ENCODE data around the gene CDK14. TPM values are rescaled to one million over a fixed set of nuclear protein-coding genes. Genes with fewer than 3 reads are reported as not detected.

Gene CDK14
- total RNA-seq, 1 donor from 2014 or later: 131 TPM

GRCh38 chr7:91098566-91098965 is 502.4 kb downstream of the CDK14 start:
- Mint-ChIP-seq H3K4me3 (ENCODE audit: unreplicated experiment) (no peak overlapping the region), H3K27ac (ENCODE audit: unreplicated experiment) (peak overlapping the region; percentile 21), H3K4me1 (ENCODE audit: unreplicated experiment) (peaks cover 16% of the 10 kb centered on the region), H3K27me3 (ENCODE audit: unreplicated experiment) (no peaks in the 10 kb centered on the region), H3K9me3 (ENCODE audit: unreplicated experiment) (peaks cover 4% of the 10 kb centered on the region), H3K36me3 (ENCODE audit: unreplicated experiment) (peaks cover 18% of the 10 kb centered on the region)
- DNase-seq (ENCODE audit: extremely low spot score, unreplicated experiment): no peak
- TF ChIP-seq, protein P1, sequence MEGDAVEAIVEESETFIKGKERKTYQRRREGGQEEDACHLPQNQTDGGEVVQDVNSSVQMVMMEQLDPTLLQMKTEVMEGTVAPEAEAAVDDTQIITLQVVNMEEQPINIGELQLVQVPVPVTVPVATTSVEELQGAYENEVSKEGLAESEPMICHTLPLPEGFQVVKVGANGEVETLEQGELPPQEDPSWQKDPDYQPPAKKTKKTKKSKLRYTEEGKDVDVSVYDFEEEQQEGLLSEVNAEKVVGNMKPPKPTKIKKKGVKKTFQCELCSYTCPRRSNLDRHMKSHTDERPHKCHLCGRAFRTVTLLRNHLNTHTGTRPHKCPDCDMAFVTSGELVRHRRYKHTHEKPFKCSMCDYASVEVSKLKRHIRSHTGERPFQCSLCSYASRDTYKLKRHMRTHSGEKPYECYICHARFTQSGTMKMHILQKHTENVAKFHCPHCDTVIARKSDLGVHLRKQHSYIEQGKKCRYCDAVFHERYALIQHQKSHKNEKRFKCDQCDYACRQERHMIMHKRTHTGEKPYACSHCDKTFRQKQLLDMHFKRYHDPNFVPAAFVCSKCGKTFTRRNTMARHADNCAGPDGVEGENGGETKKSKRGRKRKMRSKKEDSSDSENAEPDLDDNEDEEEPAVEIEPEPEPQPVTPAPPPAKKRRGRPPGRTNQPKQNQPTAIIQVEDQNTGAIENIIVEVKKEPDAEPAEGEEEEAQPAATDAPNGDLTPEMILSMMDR (IDR thresholded peaks at IDR 0.05): no peak

DNA sequence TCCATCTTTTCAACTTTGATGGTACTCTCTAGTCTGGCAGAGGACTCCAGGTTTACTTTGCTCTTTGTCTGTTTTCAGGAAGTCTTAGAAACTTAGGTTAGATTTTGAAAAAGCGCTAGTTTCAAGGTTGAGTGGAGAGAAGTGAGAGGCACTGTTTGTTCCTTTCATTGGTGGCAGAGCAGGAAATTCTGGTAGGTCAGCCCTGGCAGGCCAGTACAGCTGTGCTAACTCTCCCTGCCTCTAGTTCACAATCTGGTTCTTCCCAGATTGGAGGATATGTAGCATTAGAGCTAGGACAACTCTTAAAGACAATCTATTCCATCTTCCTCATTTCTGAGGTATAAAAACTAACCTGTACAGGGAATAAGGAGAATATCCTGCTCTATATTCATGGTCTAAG is 507.2 kb downstream of the CDK14 start:
- H3K27ac Mint-ChIP-seq (ENCODE audit: unreplicated experiment): no peak overlapping the region
- peaks cover 12% of the 10 kb centered on the region for H3K4me1 Mint-ChIP-seq (ENCODE audit: unreplicated experiment)
- DNase-seq (ENCODE audit: extremely low spot score, unreplicated experiment): no peak
- TF ChIP-seq, protein P1 (IDR thresholded peaks at IDR 0.05): no peak
- no peak overlapping the region for H3K4me3 Mint-ChIP-seq (ENCODE audit: unreplicated experiment)
- H3K9me3 Mint-ChIP-seq (ENCODE audit: unreplicated experiment): no peaks in the 10 kb centered on the region
- H3K27me3 Mint-ChIP-seq (ENCODE audit: unreplicated experiment): no peaks in the 10 kb centered on the region
- H3K36me3 Mint-ChIP-seq (ENCODE audit: unreplicated experiment): peaks cover 22% of the 10 kb centered on the region

DNA sequence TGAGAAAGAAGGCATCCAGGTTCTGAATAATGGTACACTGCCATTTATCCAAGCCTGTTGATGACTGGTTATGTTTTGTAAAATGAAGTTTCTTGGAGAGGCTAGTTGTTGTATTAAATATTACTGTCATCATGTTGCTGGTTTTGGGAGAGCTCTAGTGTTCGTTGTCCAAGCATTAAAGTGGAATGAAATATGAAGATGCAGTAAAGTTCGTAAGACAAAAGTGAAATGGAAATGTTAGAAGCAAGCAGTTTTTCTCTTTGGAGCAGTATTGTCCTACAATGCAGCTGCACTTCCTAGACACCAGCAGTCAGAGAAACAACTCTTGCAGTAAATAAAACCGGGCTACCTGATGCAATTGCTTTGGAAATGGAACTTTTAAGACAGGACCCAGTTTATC is 511.3 kb downstream of the CDK14 start:
- Mint-ChIP-seq H3K27ac (ENCODE audit: unreplicated experiment) (no peak overlapping the region), H3K9me3 (ENCODE audit: unreplicated experiment) (no peaks in the 10 kb centered on the region), H3K4me1 (ENCODE audit: unreplicated experiment) (peaks cover 18% of the 10 kb centered on the region), H3K36me3 (ENCODE audit: unreplicated experiment) (peaks cover 22% of the 10 kb centered on the region), H3K27me3 (ENCODE audit: unreplicated experiment) (no peaks in the 10 kb centered on the region), H3K4me3 (ENCODE audit: unreplicated experiment) (no peak overlapping the region)
- no peak for DNase-seq (ENCODE audit: extremely low spot score, unreplicated experiment)
- TF ChIP-seq, protein P1 (IDR thresholded peaks at IDR 0.05): no peak

GRCh38 chr7:91109200-91109599 is 513.1 kb downstream of the CDK14 start:
- Mint-ChIP-seq H3K36me3 (ENCODE audit: unreplicated experiment) (peaks cover 19% of the 10 kb centered on the region), H3K4me3 (ENCODE audit: unreplicated experiment) (no peak overlapping the region), H3K27me3 (ENCODE audit: unreplicated experiment) (no peaks in the 10 kb centered on the region), H3K4me1 (ENCODE audit: unreplicated experiment) (peaks cover 32% of the 10 kb centered on the region), H3K27ac (ENCODE audit: unreplicated experiment) (no peak overlapping the region), H3K9me3 (ENCODE audit: unreplicated experiment) (no peaks in the 10 kb centered on the region)
- TF ChIP-seq, protein P1 (IDR thresholded peaks at IDR 0.05): no peak
- no peak for DNase-seq (ENCODE audit: extremely low spot score, unreplicated experiment)

DNA sequence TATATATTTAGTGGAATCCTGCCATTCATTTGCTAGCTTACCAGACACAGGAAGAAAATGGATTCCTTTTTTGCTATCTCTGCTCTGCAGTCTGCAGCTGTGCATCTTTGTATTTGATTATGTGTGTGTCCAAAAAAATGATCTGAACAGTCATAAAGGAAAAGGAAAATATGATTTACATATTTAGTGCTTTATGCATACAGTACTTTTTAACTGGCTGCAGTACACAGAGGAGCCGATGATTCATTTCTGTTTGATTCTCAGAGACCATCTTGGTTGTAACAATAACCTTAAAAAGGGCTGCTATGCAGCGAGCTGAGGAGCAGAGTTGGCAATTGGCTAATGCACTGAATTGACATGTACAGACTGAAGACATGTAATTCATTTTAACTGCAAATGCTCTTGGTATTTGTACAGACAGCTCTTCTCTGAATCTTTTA is 516.8 kb downstream of the CDK14 start:
- H3K9me3 Mint-ChIP-seq (ENCODE audit: unreplicated experiment): no peaks in the 10 kb centered on the region
- H3K4me1 Mint-ChIP-seq (ENCODE audit: unreplicated experiment): peaks cover 57% of the 10 kb centered on the region
- no peaks in the 10 kb centered on the region for H3K27me3 Mint-ChIP-seq (ENCODE audit: unreplicated experiment)
- peaks cover 18% of the 10 kb centered on the region for H3K36me3 Mint-ChIP-seq (ENCODE audit: unreplicated experiment)
- H3K27ac Mint-ChIP-seq (ENCODE audit: unreplicated experiment): peak overlapping the region; percentile 87
- H3K4me3 Mint-ChIP-seq (ENCODE audit: unreplicated experiment): peak overlapping the region; percentile 36
- TF ChIP-seq, protein P1 (IDR thresholded peaks at IDR 0.05): no peak
- no peak for DNase-seq (ENCODE audit: extremely low spot score, unreplicated experiment)

Data from osteocyte (in vitro differentiated cells).